Lower lobe of right lung (tissue), 2 donors: ENCODE data around the gene PARP16. TPM values are rescaled to one million over a fixed set of nuclear protein-coding genes. Genes with fewer than 3 reads are reported as not detected.

Experiments used
- ATAC-seq, 2 donors: fragments of 200-7000 bp; cut with Tn5 transposase; one replicate each; pipeline ENCODE4 v1.9.1; 2020 to 2022; ENCODE audit warnings: mild to moderate bottlenecking in 2 of 2, moderate library complexity in 2 of 2
- DNase-seq: peaks from one replicate; pipeline ENCODE4 v3.0.0-alpha.2; 2020
- H3K27ac ChIP-seq: fragments of 200-600 bp; one replicate; pipeline ENCODE4 v1.8.0; 2022
- H3K27me3 ChIP-seq: fragments of 200-600 bp; one replicate; pipeline ENCODE4 v1.8.0; 2022; ENCODE audit warnings: low read depth
- H3K36me3 ChIP-seq: fragments of 200-600 bp; one replicate; pipeline ENCODE4 v1.8.0; 2022; ENCODE audit warnings: mild to moderate bottlenecking
- H3K4me1 ChIP-seq: fragments of 200-600 bp; one replicate; pipeline ENCODE4 v1.8.0; 2022
- H3K4me3 ChIP-seq: fragments of 200-600 bp; one replicate; pipeline ENCODE4 v1.8.0; 2022; ENCODE audit warnings: mild to moderate bottlenecking
- H3K9me3 ChIP-seq: fragments of 200-600 bp; one replicate; pipeline ENCODE4 v1.8.0; 2022
- CTCF ChIP-seq: fragments of 200-600 bp; IDR thresholded peaks from one replicate; pipeline ENCODE4 v1.8.0; 2022; ENCODE audit warnings: antibody characterized with exemption, mild to moderate bottlenecking
- intact Hi-C: fragments of 100-400 bp; cut with DNase I; formaldehyde crosslinking; loops from one replicate; pipeline ENCODE4 v1.11.0; 2022
- total RNA-seq: library from RNA; stranded (reverse); fragmentation: NEBNext Ultra II Directional; extraction: Animal tissue kit (Norgen Biotek cat#: 25700); gene quantifications from one replicate; pipeline ENCODE4 v1.2.1, GENCODE V29; 2021
- donor health status: DM: no; HTN: yes; CAD: no; lungs with severe emphysema.

Gene PARP16
- total RNA-seq, 1 donor from 2014 or later, result 8.8 TPM

- Histone ChIP-seq H3K9me3 (no peaks in the 10 kb centered on the region), H3K4me1 (peaks cover 15% of the 10 kb centered on the region), H3K4me3 (peak overlapping the region; percentile 76), H3K27me3 (no peaks in the 10 kb centered on the region), H3K36me3 (no peaks in the 10 kb centered on the region), H3K27ac (peak overlapping the region; percentile 90)
- intact Hi-C loops, result no loop called here
- DNase-seq, result peak; percentile 69
- ATAC-seq, result peak; percentile 73 to 74
- TF ChIP-seq CTCF, result no peak
Observed at GRCh38 chr15:65286069-65286703, 497 bp downstream of the PARP16 start.

GRCh38 chr15:65285291-65286068 is 1.2 kb downstream of the PARP16 start:
- Histone ChIP-seq H3K4me3 (peak overlapping the region; percentile 76), H3K9me3 (no peaks in the 10 kb centered on the region), H3K27ac (peak overlapping the region; percentile 90), H3K36me3 (no peaks in the 10 kb centered on the region), H3K4me1 (peaks cover 15% of the 10 kb centered on the region), H3K27me3 (no peaks in the 10 kb centered on the region)
- intact Hi-C loops, result no loop called here
- TF ChIP-seq CTCF, result no peak
- DNase-seq (no peak), ATAC-seq (no peak)

- Histone ChIP-seq H3K4me1 (no peaks in the 10 kb centered on the region), H3K27me3 (no peaks in the 10 kb centered on the region), H3K36me3 (peaks cover 4% of the 10 kb centered on the region), H3K27ac (no peak overlapping the region), H3K9me3 (no peaks in the 10 kb centered on the region), H3K4me3 (no peak overlapping the region)
- intact Hi-C loops, result loop anchor here (10.0 kb wide), 1 partner anchor 94 kb away; the partner anchor contains the start of gene CLPX
- no peak for TF ChIP-seq CTCF
- no peak for DNase-seq
- no peak for ATAC-seq
Observed at GRCh38 chr15:65278480-65278879, 8.2 kb downstream of the PARP16 start.

- Histone ChIP-seq H3K27me3 (no peaks in the 10 kb centered on the region), H3K4me3 (no peak overlapping the region), H3K9me3 (no peaks in the 10 kb centered on the region), H3K27ac (no peak overlapping the region), H3K36me3 (peaks cover 4% of the 10 kb centered on the region), H3K4me1 (no peaks in the 10 kb centered on the region)
- DNase-seq (no peak), ATAC-seq (no peak)
- no peak for TF ChIP-seq CTCF
- intact Hi-C loops, result loop anchor here (10.0 kb wide), 1 partner anchor 92 kb away; the partner anchor contains the start of gene CLPX
Observed at GRCh38 chr15:65277015-65277414, 9.7 kb downstream of the PARP16 start.

- Histone ChIP-seq H3K9me3 (no peaks in the 10 kb centered on the region), H3K27me3 (no peaks in the 10 kb centered on the region), H3K27ac (no peak overlapping the region), H3K4me1 (peaks cover 2% of the 10 kb centered on the region), H3K36me3 (peaks cover 4% of the 10 kb centered on the region), H3K4me3 (no peak overlapping the region)
- ATAC-seq (no peak), DNase-seq (no peak)
- intact Hi-C loops, result loop anchor here (10.0 kb wide), 1 partner anchor 91 kb away; the partner anchor contains the start of gene CLPX
- no peak for TF ChIP-seq CTCF
Observed at GRCh38 chr15:65275728-65276126, 11.0 kb downstream of the PARP16 start.
